ENCODE measurements around the gene SPNS1. TPM values are rescaled to one million over a fixed set of nuclear protein-coding genes. Genes with fewer than 3 reads are reported as not detected.
A peak's percentile ranks its signal among the peaks of the same experiment; 100 is the strongest.
"Not testable (repeated sequence)": the region's sequence is repeated elsewhere in the genome, so short reads cannot be mapped to it uniquely, and the experiment has no call there.

Gene SPNS1
- total and polyA plus RNA-seq, 2 donors: 11.7 to 75.1 TPM

DNA sequence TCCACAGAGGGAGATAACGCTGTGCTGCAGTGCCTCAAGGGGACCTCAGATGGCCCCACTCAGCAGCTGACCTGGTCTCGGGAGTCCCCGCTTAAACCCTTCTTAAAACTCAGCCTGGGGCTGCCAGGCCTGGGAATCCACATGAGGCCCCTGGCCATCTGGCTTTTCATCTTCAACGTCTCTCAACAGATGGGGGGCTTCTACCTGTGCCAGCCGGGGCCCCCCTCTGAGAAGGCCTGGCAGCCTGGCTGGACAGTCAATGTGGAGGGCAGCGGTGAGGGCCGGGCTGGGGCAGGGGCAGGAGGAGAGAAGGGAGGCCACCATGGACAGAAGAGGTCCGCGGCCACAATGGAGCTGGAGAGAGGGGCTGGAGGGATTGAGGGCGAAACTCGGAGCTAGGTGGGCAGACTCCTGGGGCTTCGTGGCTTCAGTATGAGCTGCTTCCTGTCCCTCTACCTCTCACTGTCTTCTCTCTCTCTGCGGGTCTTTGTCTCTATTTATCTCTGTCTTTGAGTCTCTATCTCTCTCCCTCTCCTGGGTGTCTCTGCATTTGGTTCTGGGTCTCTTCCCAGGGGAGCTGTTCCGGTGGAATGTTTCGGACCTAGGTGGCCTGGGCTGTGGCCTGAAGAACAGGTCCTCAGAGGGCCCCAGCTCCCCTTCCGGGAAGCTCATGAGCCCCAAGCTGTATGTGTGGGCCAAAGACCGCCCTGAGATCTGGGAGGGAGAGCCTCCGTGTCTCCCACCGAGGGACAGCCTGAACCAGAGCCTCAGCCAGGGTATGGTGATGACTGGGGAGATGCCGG, 42.0 kb upstream of the SPNS1 start:
- no peaks in the 10 kb centered on the region for H3K27me3 ChIP-seq (ENCODE audit: control insufficient read depth in 2 of 2, insufficient read depth in 1 of 2, low read length in 1 of 2)
- H3K9me3 ChIP-seq (ENCODE audit: control insufficient read depth in 2 of 2, insufficient read depth in 1 of 2, low read length in 1 of 2): peaks cover 0 to 5% of the 10 kb centered on the region in 2 donors
- no peak for DNase-seq (ENCODE audit: low read depth in 6 of 9, low spot score in 9 of 9)
- 93% methylated on average over 20 of the region's 20 CpGs for WGBS
- H3K4me3 ChIP-seq (ENCODE audit: low read length in 2 of 2): no peak overlapping the region
- H3K27ac ChIP-seq (ENCODE audit: low read depth in 1 of 2, low read length in 1 of 2): no peak overlapping the region
- no peaks in the 10 kb centered on the region for H3K36me3 ChIP-seq (ENCODE audit: control insufficient read depth in 2 of 2, insufficient read depth in 2 of 2, low read length in 1 of 2)
- H3K4me1 ChIP-seq (ENCODE audit: control insufficient read depth in 2 of 2, insufficient read depth in 2 of 2, low read length in 2 of 2): peaks cover 5 to 49% of the 10 kb centered on the region in 2 donors

GRCh38 chr16:28933171-28933570, 41.4 kb upstream of the SPNS1 start:
- Histone ChIP-seq H3K27me3 (ENCODE audit: control insufficient read depth in 2 of 2, insufficient read depth in 1 of 2, low read length in 1 of 2) (no peaks in the 10 kb centered on the region), H3K36me3 (ENCODE audit: control insufficient read depth in 2 of 2, insufficient read depth in 2 of 2, low read length in 1 of 2) (no peaks in the 10 kb centered on the region), H3K4me1 (ENCODE audit: control insufficient read depth in 2 of 2, insufficient read depth in 2 of 2, low read length in 2 of 2) (peaks cover 5 to 50% of the 10 kb centered on the region in 2 donors), H3K9me3 (ENCODE audit: control insufficient read depth in 2 of 2, insufficient read depth in 1 of 2, low read length in 1 of 2) (peaks cover 0 to 5% of the 10 kb centered on the region in 2 donors), H3K27ac (ENCODE audit: low read depth in 1 of 2, low read length in 1 of 2) (no peak overlapping the region), H3K4me3 (ENCODE audit: low read length in 2 of 2) (no peak overlapping the region)
- 90% methylated on average over 8 of the region's 8 CpGs for WGBS
- no peak for DNase-seq (ENCODE audit: low read depth in 6 of 9, low spot score in 9 of 9)

DNA sequence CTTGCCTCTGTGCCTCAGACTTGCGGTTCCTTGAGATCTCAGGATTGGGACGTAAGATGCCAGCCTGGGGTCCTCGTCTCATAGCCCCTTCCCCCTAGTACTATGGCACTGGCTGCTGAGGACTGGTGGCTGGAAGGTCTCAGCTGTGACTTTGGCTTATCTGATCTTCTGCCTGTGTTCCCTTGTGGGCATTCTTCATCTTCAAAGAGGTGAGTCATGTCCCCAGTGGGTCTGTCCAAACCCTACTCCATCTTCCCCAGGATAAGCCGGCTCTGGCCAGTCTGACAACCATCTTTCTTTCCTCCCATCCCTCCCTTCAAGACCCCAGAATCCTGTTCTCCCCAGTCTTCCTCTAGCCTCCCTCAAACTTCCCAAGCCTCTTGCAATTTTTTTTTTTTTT, 39.2 kb upstream of the SPNS1 start:
- H3K9me3 ChIP-seq (ENCODE audit: control insufficient read depth in 2 of 2, insufficient read depth in 1 of 2, low read length in 1 of 2): peaks cover 0 to 5% of the 10 kb centered on the region in 2 donors
- no peak overlapping the region for H3K4me3 ChIP-seq (ENCODE audit: low read length in 2 of 2)
- no peaks in the 10 kb centered on the region for H3K36me3 ChIP-seq (ENCODE audit: control insufficient read depth in 2 of 2, insufficient read depth in 2 of 2, low read length in 1 of 2)
- DNase-seq (ENCODE audit: low read depth in 6 of 9, low spot score in 9 of 9): no peak
- 97% methylated on average over 4 of the region's 4 CpGs for WGBS
- H3K27me3 ChIP-seq (ENCODE audit: control insufficient read depth in 2 of 2, insufficient read depth in 1 of 2, low read length in 1 of 2): no peaks in the 10 kb centered on the region
- no peak overlapping the region for H3K27ac ChIP-seq (ENCODE audit: low read depth in 1 of 2, low read length in 1 of 2)
- peaks cover 5 to 46% of the 10 kb centered on the region in 2 donors for H3K4me1 ChIP-seq (ENCODE audit: control insufficient read depth in 2 of 2, insufficient read depth in 2 of 2, low read length in 2 of 2)

DNA sequence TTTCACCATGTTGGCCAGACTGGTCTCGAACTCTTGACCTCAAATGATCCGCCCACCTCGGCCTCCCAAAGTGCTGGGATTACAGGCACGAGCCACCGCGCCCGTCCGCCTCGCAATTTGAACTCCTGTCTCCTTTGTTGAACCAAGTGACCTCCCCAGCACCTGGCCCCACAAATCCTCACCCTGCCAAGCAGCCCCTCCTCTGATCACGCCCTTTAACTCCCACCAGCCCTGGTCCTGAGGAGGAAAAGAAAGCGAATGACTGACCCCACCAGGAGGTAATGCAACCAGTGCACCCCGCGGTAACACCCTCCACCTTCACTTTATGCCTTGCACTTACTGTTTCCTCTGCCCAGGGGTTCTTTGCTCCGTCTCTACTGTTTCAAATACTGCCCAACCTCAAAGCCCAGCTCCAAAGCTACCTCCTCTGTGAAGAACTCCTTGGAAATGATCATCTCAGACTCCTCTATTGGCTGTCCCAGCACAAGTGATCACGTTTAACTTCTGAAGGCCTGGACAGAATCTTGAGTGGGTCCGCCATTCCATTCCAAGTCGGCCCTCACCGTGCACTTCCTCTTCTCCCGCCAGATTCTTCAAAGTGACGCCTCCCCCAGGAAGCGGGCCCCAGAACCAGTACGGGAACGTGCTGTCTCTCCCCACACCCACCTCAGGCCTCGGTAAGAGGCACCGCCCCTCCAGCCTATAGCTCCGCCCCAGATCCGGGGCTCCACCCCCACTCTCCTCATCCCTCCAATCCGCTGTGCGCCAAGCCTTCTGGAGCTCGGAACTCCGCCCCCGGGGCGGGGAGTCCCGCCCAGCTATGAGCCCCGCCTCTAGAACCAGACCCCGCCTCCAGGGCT, 38.4 kb upstream of the SPNS1 start:
- Histone ChIP-seq H3K27ac (ENCODE audit: low read depth in 1 of 2, low read length in 1 of 2) (no peak overlapping the region), H3K4me3 (ENCODE audit: low read length in 2 of 2) (peak overlapping the region in 1 of 2 donors; percentile 1), H3K9me3 (ENCODE audit: control insufficient read depth in 2 of 2, insufficient read depth in 1 of 2, low read length in 1 of 2) (peaks cover 0 to 5% of the 10 kb centered on the region in 2 donors), H3K27me3 (ENCODE audit: control insufficient read depth in 2 of 2, insufficient read depth in 1 of 2, low read length in 1 of 2) (no peaks in the 10 kb centered on the region), H3K36me3 (ENCODE audit: control insufficient read depth in 2 of 2, insufficient read depth in 2 of 2, low read length in 1 of 2) (no peaks in the 10 kb centered on the region), H3K4me1 (ENCODE audit: control insufficient read depth in 2 of 2, insufficient read depth in 2 of 2, low read length in 2 of 2) (peaks cover 2 to 38% of the 10 kb centered on the region in 2 donors)
- DNase-seq (ENCODE audit: low read depth in 6 of 9, low spot score in 9 of 9): peak in 8 of 9 donors; percentile 57 to 88 (median 72)
- WGBS: 33% methylated on average over 36 of the region's 36 CpGs

DNA sequence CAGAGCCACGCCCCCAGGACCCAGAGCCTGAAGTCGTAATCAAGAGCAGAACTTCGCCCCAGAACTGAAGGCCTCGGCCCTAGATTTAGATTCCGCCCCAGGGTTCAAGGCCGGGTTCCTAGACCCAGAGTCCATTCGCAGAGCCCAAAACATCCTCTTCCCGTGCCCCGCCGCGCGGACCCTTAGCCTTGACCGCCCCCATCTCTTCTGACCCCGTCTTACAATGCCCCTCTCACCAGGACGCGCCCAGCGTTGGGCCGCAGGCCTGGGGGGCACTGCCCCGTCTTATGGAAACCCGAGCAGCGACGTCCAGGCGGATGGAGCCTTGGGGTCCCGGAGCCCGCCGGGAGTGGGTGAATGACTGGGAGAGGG, 37.8 kb upstream of the SPNS1 start:
- no peak overlapping the region for H3K4me3 ChIP-seq (ENCODE audit: low read length in 2 of 2)
- no peak for DNase-seq (ENCODE audit: low read depth in 6 of 9, low spot score in 9 of 9)
- peaks cover 0 to 5% of the 10 kb centered on the region in 2 donors for H3K9me3 ChIP-seq (ENCODE audit: control insufficient read depth in 2 of 2, insufficient read depth in 1 of 2, low read length in 1 of 2)
- no peaks in the 10 kb centered on the region for H3K27me3 ChIP-seq (ENCODE audit: control insufficient read depth in 2 of 2, insufficient read depth in 1 of 2, low read length in 1 of 2)
- 74% methylated on average over 26 of the region's 26 CpGs for WGBS
- no peak overlapping the region for H3K27ac ChIP-seq (ENCODE audit: low read depth in 1 of 2, low read length in 1 of 2)
- H3K36me3 ChIP-seq (ENCODE audit: control insufficient read depth in 2 of 2, insufficient read depth in 2 of 2, low read length in 1 of 2): no peaks in the 10 kb centered on the region
- peaks cover 0 to 32% of the 10 kb centered on the region in 2 donors for H3K4me1 ChIP-seq (ENCODE audit: control insufficient read depth in 2 of 2, insufficient read depth in 2 of 2, low read length in 2 of 2)

GRCh38 chr16:28937222-28937876, 37.2 kb upstream of the SPNS1 start:
- H3K27me3 ChIP-seq (ENCODE audit: control insufficient read depth in 2 of 2, insufficient read depth in 1 of 2, low read length in 1 of 2): no peaks in the 10 kb centered on the region
- H3K36me3 ChIP-seq (ENCODE audit: control insufficient read depth in 2 of 2, insufficient read depth in 2 of 2, low read length in 1 of 2): no peaks in the 10 kb centered on the region
- no peak overlapping the region for H3K4me3 ChIP-seq (ENCODE audit: low read length in 2 of 2)
- peaks cover 0 to 26% of the 10 kb centered on the region in 2 donors for H3K4me1 ChIP-seq (ENCODE audit: control insufficient read depth in 2 of 2, insufficient read depth in 2 of 2, low read length in 2 of 2)
- peaks cover 0 to 5% of the 10 kb centered on the region in 2 donors for H3K9me3 ChIP-seq (ENCODE audit: control insufficient read depth in 2 of 2, insufficient read depth in 1 of 2, low read length in 1 of 2)
- DNase-seq (ENCODE audit: low read depth in 6 of 9, low spot score in 9 of 9): no peak
- no peak overlapping the region for H3K27ac ChIP-seq (ENCODE audit: low read depth in 1 of 2, low read length in 1 of 2)
- WGBS: 89% methylated on average over 14 of the region's 14 CpGs

DNA sequence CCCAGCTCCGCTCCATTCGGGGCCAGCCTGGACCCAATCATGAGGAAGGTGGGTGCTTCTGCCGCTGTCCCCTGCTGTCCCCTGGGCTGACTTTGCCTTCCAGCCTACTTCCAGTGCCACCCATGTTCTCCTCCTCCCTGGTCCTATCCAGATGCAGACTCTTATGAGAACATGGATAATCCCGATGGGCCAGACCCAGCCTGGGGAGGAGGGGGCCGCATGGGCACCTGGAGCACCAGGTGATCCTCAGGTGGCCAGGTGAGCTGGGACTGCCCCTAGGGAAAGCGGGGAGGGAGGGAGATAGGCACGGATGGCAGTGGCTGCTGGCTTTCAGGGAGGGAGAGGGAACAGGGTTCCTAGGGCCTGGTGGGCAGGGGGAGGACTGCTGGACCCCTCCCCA, 35.9 kb upstream of the SPNS1 start:
- DNase-seq (ENCODE audit: low read depth in 6 of 9, low spot score in 9 of 9): no peak
- H3K36me3 ChIP-seq (ENCODE audit: control insufficient read depth in 2 of 2, insufficient read depth in 2 of 2, low read length in 1 of 2): no peaks in the 10 kb centered on the region
- no peak overlapping the region for H3K27ac ChIP-seq (ENCODE audit: low read depth in 1 of 2, low read length in 1 of 2)
- 97% methylated on average over 7 of the region's 7 CpGs for WGBS
- H3K9me3 ChIP-seq (ENCODE audit: control insufficient read depth in 2 of 2, insufficient read depth in 1 of 2, low read length in 1 of 2): peaks cover 0 to 7% of the 10 kb centered on the region in 2 donors
- H3K27me3 ChIP-seq (ENCODE audit: control insufficient read depth in 2 of 2, insufficient read depth in 1 of 2, low read length in 1 of 2): no peaks in the 10 kb centered on the region
- peaks cover 0 to 19% of the 10 kb centered on the region in 2 donors for H3K4me1 ChIP-seq (ENCODE audit: control insufficient read depth in 2 of 2, insufficient read depth in 2 of 2, low read length in 2 of 2)
- no peak overlapping the region for H3K4me3 ChIP-seq (ENCODE audit: low read length in 2 of 2)

GRCh38 chr16:28939825-28940224, 34.8 kb upstream of the SPNS1 start:
- not testable (repeated sequence) for H3K27ac ChIP-seq (ENCODE audit: low read depth in 1 of 2, low read length in 1 of 2); H3K9me3 ChIP-seq (ENCODE audit: control insufficient read depth in 2 of 2, insufficient read depth in 1 of 2, low read length in 1 of 2); H3K36me3 ChIP-seq (ENCODE audit: control insufficient read depth in 2 of 2, insufficient read depth in 2 of 2, low read length in 1 of 2); H3K27me3 ChIP-seq (ENCODE audit: control insufficient read depth in 2 of 2, insufficient read depth in 1 of 2, low read length in 1 of 2); H3K4me3 ChIP-seq (ENCODE audit: low read length in 2 of 2); DNase-seq (ENCODE audit: low read depth in 6 of 9, low spot score in 9 of 9)
- peaks cover 0 to 19% of the 10 kb centered on the region in 2 donors for H3K4me1 ChIP-seq (ENCODE audit: control insufficient read depth in 2 of 2, insufficient read depth in 2 of 2, low read length in 2 of 2)
- 94% methylated on average over 7 of the region's 7 CpGs for WGBS

- Histone ChIP-seq H3K36me3 (ENCODE audit: control insufficient read depth in 2 of 2, insufficient read depth in 2 of 2, low read length in 1 of 2) (no peaks in the 10 kb centered on the region), H3K4me1 (ENCODE audit: control insufficient read depth in 2 of 2, insufficient read depth in 2 of 2, low read length in 2 of 2) (peaks cover 2 to 16% of the 10 kb centered on the region in 2 donors), H3K4me3 (ENCODE audit: low read length in 2 of 2) (no peak overlapping the region), H3K27me3 (ENCODE audit: control insufficient read depth in 2 of 2, insufficient read depth in 1 of 2, low read length in 1 of 2) (no peaks in the 10 kb centered on the region), H3K9me3 (ENCODE audit: control insufficient read depth in 2 of 2, insufficient read depth in 1 of 2, low read length in 1 of 2) (peaks cover 0 to 3% of the 10 kb centered on the region in 2 donors), H3K27ac (ENCODE audit: low read depth in 1 of 2, low read length in 1 of 2) (no peak overlapping the region)
- DNase-seq (ENCODE audit: low read depth in 6 of 9, low spot score in 9 of 9): no peak
Observed at GRCh38 chr16:28943281-28943680, 31.3 kb upstream of the SPNS1 start.
